ENCODE results near the gene INAFM1. TPM values are rescaled to one million over a fixed set of nuclear protein-coding genes. Genes with fewer than 3 reads are reported as not detected.

Gene INAFM1
- total and polyA plus RNA-seq, 2 donors (not counting 1 experiment from before 2014, with no cell fraction given), result 6.6 to 13.6 TPM

- no peaks in the 10 kb centered on the region for H3K4me1 ChIP-seq (ENCODE audit: control insufficient read depth in 2 of 2, insufficient read depth in 2 of 2, low read length in 2 of 2)
- H3K9me3 ChIP-seq (ENCODE audit: control extremely low read depth in 1 of 3, control insufficient read depth in 2 of 3, insufficient read depth in 1 of 3, low read length in 2 of 3), result peaks cover 0 to 16% (median 0%) of the 10 kb centered on the region in 3 donors
- no peaks in the 10 kb centered on the region for H3K79me2 ChIP-seq (ENCODE audit: control insufficient read depth, insufficient read depth, low read length)
- no peaks in the 10 kb centered on the region for H4K20me1 ChIP-seq (ENCODE audit: control insufficient read depth, insufficient read depth, low read length, poor library complexity, severe bottlenecking)
- H3K4me3 ChIP-seq (ENCODE audit: control extremely low read depth in 1 of 5, extremely low read depth in 1 of 5, insufficient read depth in 1 of 5, low read depth in 2 of 5, low read length in 4 of 5), result peak overlapping the region in 1 of 5 experiments; percentile 36
- no peak for TF ChIP-seq CTCF (IDR thresholded peaks at IDR 0.05)
- TF ChIP-seq EZH2 (IDR thresholded peaks at IDR 0.05; ENCODE audit: borderline replicate concordance, insufficient read depth, low read depth, low read length, poor library complexity, severe bottlenecking), result no peak
- Mint-ChIP-seq H3K27me3 (peaks cover 18% of the 10 kb centered on the region), H3K9me3 (ENCODE audit: insufficient read depth) (no peaks in the 10 kb centered on the region), H3K4me3 (no peak overlapping the region), H3K4me1 (no peaks in the 10 kb centered on the region), H3K27ac (no peak overlapping the region)
- no peak overlapping the region for H2AFZ ChIP-seq (ENCODE audit: insufficient read depth, low read depth, low read length, poor library complexity, severe bottlenecking)
- no peak overlapping the region for H3K27ac ChIP-seq (ENCODE audit: low read length in 2 of 2)
- ATAC-seq (ENCODE audit: low read depth), result no peak
- H3K4me2 ChIP-seq (replicated peaks; ENCODE audit: low read depth, low read length, poor library complexity, severe bottlenecking), result no peak overlapping the region
- H3K9ac ChIP-seq (ENCODE audit: low read length), result no peak overlapping the region
- peaks cover 0 to 18% (median 1%) of the 10 kb centered on the region in 4 experiments for H3K27me3 ChIP-seq (replicated peaks in 1 of 4; ENCODE audit: control extremely low read depth in 1 of 4, control insufficient read depth in 3 of 4, insufficient read depth in 4 of 4, low read length in 3 of 4)
- POLR2A ChIA-PET, result interaction anchor here (0.6 kb wide), 1 partner anchor 501 kb away, joined by 3 read pairs; no protein-coding TSS in a partner anchor
- CTCF ChIA-PET, result interaction anchor here (0.8 kb wide), 1 partner anchor 20 kb away, joined by 3 read pairs; no protein-coding TSS in a partner anchor
- WGBS (ENCODE audit: insufficient coverage), result 45% methylated on average over 11 of the region's 12 CpGs
- DNase-seq, result no peak
- no peaks in the 10 kb centered on the region for H3K36me3 ChIP-seq (replicated peaks in 1 of 2; ENCODE audit: control extremely low read depth in 1 of 2, control insufficient read depth in 1 of 2, extremely low read depth in 1 of 2, insufficient read depth in 2 of 2, low read length in 1 of 2)
- intact Hi-C loops (cut with micrococcal nuclease), result no loop called here
Observed at GRCh38 chr19:47315125-47315821, 40.6 kb downstream of the INAFM1 start.

DNA sequence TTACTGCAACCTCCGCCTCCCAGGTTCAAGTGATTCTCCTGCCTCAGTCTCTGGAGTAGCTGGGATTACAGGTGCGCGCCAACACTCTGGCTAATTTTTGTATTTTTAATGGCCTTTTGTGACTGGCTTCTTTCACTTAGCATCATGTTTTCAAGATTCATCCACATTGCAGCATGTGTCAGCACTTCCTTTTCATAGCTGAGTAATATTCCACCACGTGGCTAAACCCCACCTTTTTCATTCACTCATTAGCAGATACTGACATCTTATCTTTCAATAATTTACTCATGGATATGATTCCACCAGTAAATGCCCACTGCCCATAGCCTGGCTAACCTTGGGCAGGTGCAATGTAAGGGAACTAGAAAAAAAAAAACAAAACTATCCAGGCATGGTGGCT, 41.8 kb downstream of the INAFM1 start:
- no peak overlapping the region for H3K27ac Mint-ChIP-seq
- H3K27me3 ChIP-seq (replicated peaks in 1 of 4; ENCODE audit: control extremely low read depth in 1 of 4, control insufficient read depth in 3 of 4, insufficient read depth in 4 of 4, low read length in 3 of 4), result peaks cover 0 to 18% (median 1%) of the 10 kb centered on the region in 4 experiments
- ATAC-seq (ENCODE audit: low read depth), result no peak
- no peaks in the 10 kb centered on the region for H4K20me1 ChIP-seq (ENCODE audit: control insufficient read depth, insufficient read depth, low read length, poor library complexity, severe bottlenecking)
- 78% methylated on average over 3 of the region's 4 CpGs for WGBS (ENCODE audit: insufficient coverage)
- intact Hi-C loops (cut with micrococcal nuclease), result no loop called here
- no peak overlapping the region for H3K27ac ChIP-seq (ENCODE audit: low read length in 2 of 2)
- H3K79me2 ChIP-seq (ENCODE audit: control insufficient read depth, insufficient read depth, low read length), result no peaks in the 10 kb centered on the region
- peaks cover 10% of the 10 kb centered on the region for H3K27me3 Mint-ChIP-seq
- ChIA-PET POLR2A (no interaction called here), CTCF (interaction anchor here (0.7 kb wide), 1 partner anchor 312 kb away, joined by 3 read pairs; no protein-coding TSS in a partner anchor)
- no peak overlapping the region for H2AFZ ChIP-seq (ENCODE audit: insufficient read depth, low read depth, low read length, poor library complexity, severe bottlenecking)
- DNase-seq, result no peak
- no peaks in the 10 kb centered on the region for H3K4me1 ChIP-seq (ENCODE audit: control insufficient read depth in 2 of 2, insufficient read depth in 2 of 2, low read length in 2 of 2)
- H3K9ac ChIP-seq (ENCODE audit: low read length), result no peak overlapping the region
- no peaks in the 10 kb centered on the region for H3K4me1 Mint-ChIP-seq
- no peaks in the 10 kb centered on the region for H3K36me3 ChIP-seq (replicated peaks in 1 of 2; ENCODE audit: control extremely low read depth in 1 of 2, control insufficient read depth in 1 of 2, extremely low read depth in 1 of 2, insufficient read depth in 2 of 2, low read length in 1 of 2)
- no peak overlapping the region for H3K4me3 ChIP-seq (ENCODE audit: control extremely low read depth in 1 of 5, extremely low read depth in 1 of 5, insufficient read depth in 1 of 5, low read depth in 2 of 5, low read length in 4 of 5)
- H3K9me3 ChIP-seq (ENCODE audit: control extremely low read depth in 1 of 3, control insufficient read depth in 2 of 3, insufficient read depth in 1 of 3, low read length in 2 of 3), result peaks cover 0 to 19% (median 0%) of the 10 kb centered on the region in 3 donors
- TF ChIP-seq EZH2 (IDR thresholded peaks at IDR 0.05; ENCODE audit: borderline replicate concordance, insufficient read depth, low read depth, low read length, poor library complexity, severe bottlenecking) (no peak), CTCF (IDR thresholded peaks at IDR 0.05) (no peak)
- H3K9me3 Mint-ChIP-seq (ENCODE audit: insufficient read depth), result no peaks in the 10 kb centered on the region
- H3K4me2 ChIP-seq (replicated peaks; ENCODE audit: low read depth, low read length, poor library complexity, severe bottlenecking), result no peak overlapping the region
- H3K4me3 Mint-ChIP-seq, result no peak overlapping the region

All from B cell (primary cell).